ENCODE data around the gene FBXW7. TPM values are rescaled to one million over a fixed set of nuclear protein-coding genes. Genes with fewer than 3 reads are reported as not detected.

The FBXW7 gene
- total and polyA plus RNA-seq, 12 donors, result 12.1 to 87.6 (median 66.8) TPM

DNA sequence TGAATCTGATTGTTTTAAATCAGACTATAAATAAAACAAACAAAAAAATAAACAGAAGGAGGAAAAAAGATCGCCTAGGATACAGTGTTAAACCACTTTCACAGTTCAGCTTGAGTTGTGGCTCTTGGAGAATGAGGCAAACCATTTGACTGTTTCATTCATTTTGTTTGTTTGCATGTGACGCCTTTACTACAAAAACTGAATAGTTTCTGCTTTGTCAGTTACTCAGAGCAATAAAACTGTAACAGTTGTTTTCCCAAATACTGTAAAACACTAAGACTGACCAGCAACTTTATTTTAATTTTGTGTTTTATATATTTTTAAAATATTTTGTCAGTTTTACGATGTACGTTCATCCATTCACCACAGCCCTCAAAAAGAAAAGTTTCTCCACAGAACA lies 214.5 kb downstream of the FBXW7 start:
- H3K4me1 ChIP-seq, result peaks cover 0 to 21% (median 7%) of the 10 kb centered on the region in 9 donors
- ATAC-seq (no peak), DNase-seq (no peak)
- 97 to 99% methylated on average over 4 of the region's 4 CpGs for WGBS, 2 donors
- no peaks in the 10 kb centered on the region for H3K27me3 ChIP-seq
- H3K27ac ChIP-seq, result no peak overlapping the region
- intact Hi-C loops (cut with DNase I), result no loop called here
- no peak overlapping the region for H3K4me3 ChIP-seq
- TF ChIP-seq, protein P1, sequence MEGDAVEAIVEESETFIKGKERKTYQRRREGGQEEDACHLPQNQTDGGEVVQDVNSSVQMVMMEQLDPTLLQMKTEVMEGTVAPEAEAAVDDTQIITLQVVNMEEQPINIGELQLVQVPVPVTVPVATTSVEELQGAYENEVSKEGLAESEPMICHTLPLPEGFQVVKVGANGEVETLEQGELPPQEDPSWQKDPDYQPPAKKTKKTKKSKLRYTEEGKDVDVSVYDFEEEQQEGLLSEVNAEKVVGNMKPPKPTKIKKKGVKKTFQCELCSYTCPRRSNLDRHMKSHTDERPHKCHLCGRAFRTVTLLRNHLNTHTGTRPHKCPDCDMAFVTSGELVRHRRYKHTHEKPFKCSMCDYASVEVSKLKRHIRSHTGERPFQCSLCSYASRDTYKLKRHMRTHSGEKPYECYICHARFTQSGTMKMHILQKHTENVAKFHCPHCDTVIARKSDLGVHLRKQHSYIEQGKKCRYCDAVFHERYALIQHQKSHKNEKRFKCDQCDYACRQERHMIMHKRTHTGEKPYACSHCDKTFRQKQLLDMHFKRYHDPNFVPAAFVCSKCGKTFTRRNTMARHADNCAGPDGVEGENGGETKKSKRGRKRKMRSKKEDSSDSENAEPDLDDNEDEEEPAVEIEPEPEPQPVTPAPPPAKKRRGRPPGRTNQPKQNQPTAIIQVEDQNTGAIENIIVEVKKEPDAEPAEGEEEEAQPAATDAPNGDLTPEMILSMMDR (IDR thresholded peaks at IDR 0.05), result no peak
- H3K9me3 ChIP-seq, result no peaks in the 10 kb centered on the region
- peaks cover 0 to 76% (median 28%) of the 10 kb centered on the region in 9 donors for H3K36me3 ChIP-seq

DNA sequence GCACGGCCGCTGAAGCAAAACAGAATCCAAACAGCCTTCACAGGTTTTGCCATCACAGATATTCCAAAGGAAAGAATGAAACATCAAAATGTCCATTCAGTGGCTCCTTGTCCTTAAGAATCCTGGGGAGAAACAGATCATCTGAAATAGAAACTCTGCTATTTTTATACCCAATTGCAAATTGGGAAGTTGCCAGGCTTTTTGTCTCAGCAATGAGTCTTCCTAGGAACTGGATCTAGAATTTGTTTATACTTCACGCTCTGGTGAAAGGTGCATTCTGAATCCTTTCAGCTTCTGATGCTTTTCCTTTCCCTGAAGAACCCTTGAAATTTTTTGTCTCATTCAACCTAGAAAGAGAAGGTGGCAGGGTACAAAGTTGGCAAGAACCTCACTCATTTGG lies 218.9 kb downstream of the FBXW7 start:
- no peak overlapping the region for H3K4me3 ChIP-seq
- intact Hi-C loops (cut with DNase I), result no loop called here
- H3K27me3 ChIP-seq, result no peaks in the 10 kb centered on the region
- H3K36me3 ChIP-seq, result peaks cover 0 to 32% (median 12%) of the 10 kb centered on the region in 9 donors
- ATAC-seq, result no peak
- no peaks in the 10 kb centered on the region for H3K9me3 ChIP-seq
- peak overlapping the region in 1 of 10 donors; percentile 34 for H3K27ac ChIP-seq
- TF ChIP-seq, protein P1 (IDR thresholded peaks at IDR 0.05), result no peak
- WGBS, 2 donors, result 75 to 77% methylated on average over 3 of the region's 3 CpGs
- no peak for DNase-seq
- peaks cover 0 to 16% (median 8%) of the 10 kb centered on the region in 9 donors for H3K4me1 ChIP-seq

DNA sequence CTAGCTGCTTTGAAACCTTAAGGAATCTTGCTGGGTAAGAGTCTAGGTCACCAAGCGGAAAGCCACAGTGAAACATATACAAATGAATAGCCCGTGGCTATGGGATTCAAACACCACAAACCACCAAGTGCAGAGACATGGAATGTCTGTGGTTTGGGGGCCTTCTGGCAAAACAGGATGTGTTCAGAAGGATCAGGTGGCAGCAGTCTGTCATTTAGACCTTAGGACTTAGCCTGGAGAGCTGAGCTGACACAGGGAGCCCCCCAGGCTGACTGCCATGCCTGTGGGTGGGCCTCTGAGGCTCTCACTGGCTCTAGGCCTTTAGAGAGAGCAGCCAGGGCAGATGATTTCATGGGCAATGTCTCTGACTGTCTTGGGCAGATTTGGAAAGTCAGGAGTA lies 225.6 kb downstream of the FBXW7 start:
- Histone ChIP-seq H3K36me3 (no peaks in the 10 kb centered on the region), H3K4me3 (no peak overlapping the region), H3K27me3 (no peaks in the 10 kb centered on the region), H3K4me1 (no peaks in the 10 kb centered on the region), H3K27ac (no peak overlapping the region), H3K9me3 (no peaks in the 10 kb centered on the region)
- DNase-seq (no peak), ATAC-seq (no peak)
- TF ChIP-seq, protein P1 (IDR thresholded peaks at IDR 0.05), result no peak
- intact Hi-C loops (cut with DNase I), result no loop called here
- 90 to 92% methylated on average over 2 of the region's 2 CpGs for WGBS, 2 donors

DNA sequence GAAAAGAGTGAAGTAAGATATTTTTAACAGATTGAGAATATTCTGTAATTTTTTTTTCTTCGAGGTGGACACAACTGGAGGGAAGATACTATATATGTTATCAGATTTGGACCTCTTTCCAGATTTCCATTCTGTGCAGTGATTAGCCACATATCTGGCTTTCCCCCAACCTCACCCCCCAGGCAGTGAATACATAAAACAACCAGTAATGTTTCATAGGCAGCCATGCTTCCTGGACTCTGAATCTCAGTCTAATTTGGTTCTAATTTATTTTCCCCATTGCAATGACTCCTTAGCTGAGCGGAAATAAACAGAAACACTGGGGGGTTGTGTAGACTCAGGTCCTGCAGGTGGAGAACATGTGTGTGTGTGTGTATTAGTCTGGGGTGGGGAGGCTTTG lies 226.5 kb downstream of the FBXW7 start:
- Histone ChIP-seq H3K4me3 (no peak overlapping the region), H3K9me3 (no peaks in the 10 kb centered on the region), H3K4me1 (no peaks in the 10 kb centered on the region), H3K27me3 (no peaks in the 10 kb centered on the region), H3K27ac (no peak overlapping the region), H3K36me3 (no peaks in the 10 kb centered on the region)
- WGBS, 2 donors, result 59 to 73% methylated on average over 2 of the region's 2 CpGs
- no peak for ATAC-seq
- DNase-seq, result no peak
- intact Hi-C loops (cut with DNase I), result no loop called here
- TF ChIP-seq, protein P1 (IDR thresholded peaks at IDR 0.05), result no peak
